Pancreas (tissue), 10 donors: ENCODE measurements around the gene PPP2R2C. TPM values are rescaled to one million over a fixed set of nuclear protein-coding genes. Genes with fewer than 3 reads are reported as not detected.
A peak's percentile ranks its signal among the peaks of the same experiment; 100 is the strongest.

Source experiments
- ATAC-seq, 4 donors: fragments of 200-7000 bp; cut with Tn5 transposase; one replicate each; pipeline versions ENCODE4 v1.8.0 to v1.9.1; 2020; ENCODE audit warnings: mild to moderate bottlenecking in 4 of 4, moderate library complexity in 4 of 4
- DNase-seq, 6 donors: peaks; one replicate each; pipeline ENCODE4 v3.0.0-alpha.2; 2020
- FAIRE-seq: peaks from 2 replicates; lab custom pipeline; 2012; peaks lifted over from hg19 to GRCh38; lab: Jason Lieb, UNC
- H3K27ac ChIP-seq, 4 donors: fragments of 200-600 bp; sonication (generic); 1 replicate in 3 of 4; 2 replicates in 1 of 4; pipeline versions ENCODE4 v1.5.0 to v1.8.0; 2020
- H3K27me3 ChIP-seq, 4 donors: fragments of 200-600 bp; one replicate each; pipeline ENCODE4 v1.8.0; 2021
- H3K36me3 ChIP-seq, 3 donors: fragments of 200-600 bp; sonication (generic) in 1 of 3; one replicate each; pipeline versions ENCODE4 v1.5.0 to v1.8.0; 2020 to 2021
- H3K4me1 ChIP-seq, 3 donors: fragments of 200-600 bp; one replicate each; pipeline ENCODE4 v1.8.0; 2021
- H3K4me3 ChIP-seq, 4 donors: fragments of 200-600 bp; sonication (generic) in 2 of 4; one replicate each; pipeline versions ENCODE4 v1.5.0 to v1.8.0; 2020 to 2021
- H3K9me3 ChIP-seq, 4 donors: fragments of 200-600 bp; one replicate each; pipeline ENCODE4 v1.8.0; 2021
- WGBS, 2 donors: extraction: QIAGEN DNeasy Blood & Tissue Kit; methylation state at CpG; one replicate each; pipeline ENCODE4 v1.1.7; 2013; 5-methylcytosine and 5-hydroxymethylcytosine counted together
- intact Hi-C, 3 donors: fragments of 100-400 bp; cut with DNase I; formaldehyde crosslinking; loops; one replicate each; pipeline versions ENCODE4 v1.11.1 to v1.14.2; 2022
- polyA plus RNA-seq, 2 donors: library from polyadenylated mRNA; stranded (reverse); fragments of 200-250 nt; gene quantifications; one replicate each; pipeline ENCODE4 v1.2.3, GENCODE V29; 2013
- total RNA-seq, 6 donors: library from RNA; stranded (reverse); fragmentation: NEBNext Ultra II Directional in 4 of 6; extraction: Animal tissue kit (Norgen Biotek cat#: 25700) in 4 of 6; gene quantifications; one replicate each; pipeline versions ENCODE4 v1.2.1 to v1.2.4, GENCODE V29; 2021 to 2023
- TF ChIP-seq, protein P1 (sequence below), 4 donors: fragments of 200-600 bp; sonication (generic) in 3 of 4; IDR thresholded peaks; one replicate each; pipeline versions ENCODE4 v1.5.0 to v1.8.0; 2021; ENCODE audit warnings: antibody characterized with exemption in 4 of 4
- donor health status: healthy with polysubstance abuse.
- donor health status: DM: no; HTN: no; CAD: no; lungs with moderate emphysema.
- donor health status: DM: no; HTN: no; CAD: no.
- donor health status: control.
- donor health status: control.
- donor health status: Bipolar disorder and iron deficiency.
- donor health status: DM: yes; HTN: yes; CAD: no.
- donor health status: DM: no; HTN: no; CAD: no.
- donor health status: DM: no; HTN: no; CAD: no.
- donor health status: DM: yes; HTN: yes; CAD: no.

The PPP2R2C gene
- total and polyA plus RNA-seq, 8 donors, result 0.05 to 2.0 (median 0.55) TPM

DNA sequence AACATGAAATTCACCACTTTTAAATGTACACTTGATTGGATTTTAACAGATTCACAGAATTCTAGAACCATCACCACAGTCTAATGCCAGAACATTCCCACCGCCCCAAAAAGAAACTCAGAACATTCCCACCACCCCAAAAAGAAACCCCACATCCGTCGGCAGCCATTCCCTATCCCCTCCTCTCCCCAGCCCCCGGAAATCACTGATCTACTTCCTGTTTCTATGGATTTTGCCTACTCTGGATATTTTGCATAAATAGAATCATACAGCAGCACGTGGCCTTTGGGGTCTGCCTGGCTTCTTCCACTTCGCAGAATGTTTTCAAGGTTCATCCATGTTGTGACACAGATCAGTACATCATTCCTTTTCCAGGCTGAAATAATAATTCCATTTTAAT is 79.3 kb downstream of the PPP2R2C start:
- WGBS, 2 donors, result 59 to 78% methylated on average over 6 of the region's 6 CpGs
- no peaks in the 10 kb centered on the region for H3K4me1 ChIP-seq
- no peaks in the 10 kb centered on the region for H3K36me3 ChIP-seq
- no peak overlapping the region for H3K27ac ChIP-seq
- no peak for FAIRE-seq
- no peaks in the 10 kb centered on the region for H3K27me3 ChIP-seq
- DNase-seq, result no peak
- TF ChIP-seq, protein P1, sequence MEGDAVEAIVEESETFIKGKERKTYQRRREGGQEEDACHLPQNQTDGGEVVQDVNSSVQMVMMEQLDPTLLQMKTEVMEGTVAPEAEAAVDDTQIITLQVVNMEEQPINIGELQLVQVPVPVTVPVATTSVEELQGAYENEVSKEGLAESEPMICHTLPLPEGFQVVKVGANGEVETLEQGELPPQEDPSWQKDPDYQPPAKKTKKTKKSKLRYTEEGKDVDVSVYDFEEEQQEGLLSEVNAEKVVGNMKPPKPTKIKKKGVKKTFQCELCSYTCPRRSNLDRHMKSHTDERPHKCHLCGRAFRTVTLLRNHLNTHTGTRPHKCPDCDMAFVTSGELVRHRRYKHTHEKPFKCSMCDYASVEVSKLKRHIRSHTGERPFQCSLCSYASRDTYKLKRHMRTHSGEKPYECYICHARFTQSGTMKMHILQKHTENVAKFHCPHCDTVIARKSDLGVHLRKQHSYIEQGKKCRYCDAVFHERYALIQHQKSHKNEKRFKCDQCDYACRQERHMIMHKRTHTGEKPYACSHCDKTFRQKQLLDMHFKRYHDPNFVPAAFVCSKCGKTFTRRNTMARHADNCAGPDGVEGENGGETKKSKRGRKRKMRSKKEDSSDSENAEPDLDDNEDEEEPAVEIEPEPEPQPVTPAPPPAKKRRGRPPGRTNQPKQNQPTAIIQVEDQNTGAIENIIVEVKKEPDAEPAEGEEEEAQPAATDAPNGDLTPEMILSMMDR (IDR thresholded peaks at IDR 0.05), result no peak
- intact Hi-C loops, result no loop called here
- no peak overlapping the region for H3K4me3 ChIP-seq
- no peak for ATAC-seq
- no peaks in the 10 kb centered on the region for H3K9me3 ChIP-seq

- TF ChIP-seq, protein P1 (IDR thresholded peaks at IDR 0.05), result no peak
- no peaks in the 10 kb centered on the region for H3K9me3 ChIP-seq
- no peaks in the 10 kb centered on the region for H3K27me3 ChIP-seq
- FAIRE-seq, result no peak
- intact Hi-C loops, result no loop called here
- no peak overlapping the region for H3K27ac ChIP-seq
- no peaks in the 10 kb centered on the region for H3K4me1 ChIP-seq
- no peaks in the 10 kb centered on the region for H3K36me3 ChIP-seq
- no peak overlapping the region for H3K4me3 ChIP-seq
- no peak for ATAC-seq
- WGBS, 2 donors, result 75 to 82% methylated on average over 7 of the region's 7 CpGs
- no peak for DNase-seq
Measured at GRCh38 chr4:6392407-6392806, 80.0 kb downstream of the PPP2R2C start.

GRCh38 chr4:6391852-6392188 is 80.6 kb downstream of the PPP2R2C start:
- no peak for FAIRE-seq
- 58 to 68% methylated on average over 9 of the region's 9 CpGs for WGBS, 2 donors
- no peak for DNase-seq
- intact Hi-C loops, result no loop called here
- Histone ChIP-seq H3K9me3 (no peaks in the 10 kb centered on the region), H3K27ac (no peak overlapping the region), H3K36me3 (no peaks in the 10 kb centered on the region), H3K4me3 (no peak overlapping the region), H3K4me1 (no peaks in the 10 kb centered on the region), H3K27me3 (no peaks in the 10 kb centered on the region)
- no peak for ATAC-seq
- TF ChIP-seq, protein P1 (IDR thresholded peaks at IDR 0.05), result no peak

DNA sequence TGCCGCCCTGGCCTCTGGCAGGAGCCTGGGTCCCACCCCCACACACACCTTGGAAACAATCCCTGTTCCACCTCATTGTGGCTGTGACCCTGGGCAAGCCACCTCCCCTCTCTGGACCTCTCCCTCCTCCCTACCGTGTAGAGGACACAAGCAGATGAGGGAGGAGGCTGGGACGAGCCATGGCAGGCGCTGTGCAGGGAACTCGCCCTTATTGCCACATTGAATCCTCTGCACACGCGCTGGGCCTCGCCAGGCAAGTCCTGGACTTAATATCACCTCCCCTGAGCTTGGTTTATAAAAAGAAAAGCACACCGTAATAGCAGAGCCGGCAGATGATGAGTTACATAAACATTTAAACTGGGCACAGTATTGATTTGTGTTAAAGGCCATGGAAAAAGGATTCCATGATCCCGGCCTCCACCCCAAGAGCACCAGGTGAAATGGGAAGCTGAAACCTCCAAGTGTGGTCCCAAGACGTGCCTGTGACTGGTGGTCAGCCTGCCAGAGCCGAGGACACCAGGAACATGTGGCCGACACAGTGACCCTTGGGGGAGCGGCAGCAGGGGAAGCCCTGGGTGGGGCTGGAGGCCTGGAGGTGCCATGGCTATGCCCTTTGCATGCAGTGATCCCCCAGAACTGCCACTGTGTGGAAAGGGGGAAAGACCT is 81.1 kb downstream of the PPP2R2C start:
- Histone ChIP-seq H3K4me1 (no peaks in the 10 kb centered on the region), H3K4me3 (no peak overlapping the region), H3K27ac (no peak overlapping the region), H3K36me3 (no peaks in the 10 kb centered on the region), H3K9me3 (no peaks in the 10 kb centered on the region), H3K27me3 (no peaks in the 10 kb centered on the region)
- DNase-seq, result peak in 2 of 6 donors; percentile 4 to 42
- intact Hi-C loops, result no loop called here
- no peak for FAIRE-seq
- peak in 1 of 4 donors; percentile 32 for ATAC-seq
- TF ChIP-seq, protein P1 (IDR thresholded peaks at IDR 0.05), result no peak
- 46 to 47% methylated on average over 15 of the region's 15 CpGs for WGBS, 2 donors

DNA sequence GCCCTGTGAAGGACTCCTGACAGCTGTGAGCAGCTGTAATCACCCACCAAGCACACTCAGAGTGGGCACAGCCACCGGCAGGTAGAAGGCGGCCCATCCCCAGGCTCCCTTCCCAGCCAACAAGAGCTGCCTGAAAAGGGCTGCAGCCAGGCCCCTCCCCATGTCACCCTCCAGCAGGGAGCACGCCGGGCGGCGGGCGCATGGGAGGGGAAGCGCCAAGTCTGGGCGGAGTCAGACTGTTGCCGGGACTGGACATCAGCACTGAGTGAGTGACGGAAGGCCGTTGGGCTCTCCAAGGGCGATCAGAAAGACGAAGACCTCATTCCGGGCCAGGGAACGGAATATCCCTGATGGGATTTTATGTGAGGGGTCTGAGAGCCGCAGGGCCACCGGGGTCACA is 82.1 kb downstream of the PPP2R2C start:
- Histone ChIP-seq H3K27ac (no peak overlapping the region), H3K27me3 (no peaks in the 10 kb centered on the region), H3K4me3 (no peak overlapping the region), H3K36me3 (no peaks in the 10 kb centered on the region), H3K9me3 (no peaks in the 10 kb centered on the region), H3K4me1 (no peaks in the 10 kb centered on the region)
- intact Hi-C loops, result no loop called here
- DNase-seq (peak in 2 of 6 donors; percentile 21 to 44), ATAC-seq (peak in 1 of 4 donors; percentile 29), FAIRE-seq (no peak)
- 13 to 19% methylated on average over 18 of the region's 18 CpGs for WGBS, 2 donors
- TF ChIP-seq, protein P1 (IDR thresholded peaks at IDR 0.05), result no peak
